ENCODE data around the gene SLC6A18. TPM values are rescaled to one million over a fixed set of nuclear protein-coding genes. Genes with fewer than 3 reads are reported as not detected.

The SLC6A18 gene
- total RNA-seq, 4 donors from 2014 or later = not detected

GRCh38 chr5:1205255-1206180, 19.7 kb upstream of the SLC6A18 start:
- Histone ChIP-seq H3K4me3 (no peak overlapping the region), H3K27ac (no peak overlapping the region), H3K36me3 (no peaks in the 10 kb centered on the region), H3K27me3 (peaks cover 0 to 45% of the 10 kb centered on the region in 2 donors), H3K9me3 (no peaks in the 10 kb centered on the region), H3K4me1 (no peaks in the 10 kb centered on the region)
- WGBS, 2 donors = 66 to 67% methylated on average over 11 of the region's 11 CpGs
- no peak for DNase-seq (ENCODE audit: low spot score in 2 of 2)
- TF ChIP-seq EP300 (IDR thresholded peaks at IDR 0.05) (no peak), POLR2A (IDR thresholded peaks at IDR 0.05) (no peak), CTCF (IDR thresholded peaks at IDR 0.05) (no peak)

GRCh38 chr5:1206521-1207412, 18.4 kb upstream of the SLC6A18 start:
- no peak for DNase-seq (ENCODE audit: low spot score in 2 of 2)
- no peak overlapping the region for H3K4me3 ChIP-seq
- TF ChIP-seq CTCF (IDR thresholded peaks at IDR 0.05) (no peak), EP300 (IDR thresholded peaks at IDR 0.05) (no peak), POLR2A (IDR thresholded peaks at IDR 0.05) (no peak)
- peaks cover 0 to 35% of the 10 kb centered on the region in 2 donors for H3K27me3 ChIP-seq
- 59 to 61% methylated on average over 40 to 49 of the region's 49 CpGs for WGBS, 2 donors
- H3K9me3 ChIP-seq = no peaks in the 10 kb centered on the region
- no peaks in the 10 kb centered on the region for H3K36me3 ChIP-seq
- no peaks in the 10 kb centered on the region for H3K4me1 ChIP-seq
- H3K27ac ChIP-seq = no peak overlapping the region

GRCh38 chr5:1207555-1207954, 17.6 kb upstream of the SLC6A18 start:
- peaks cover 0 to 29% of the 10 kb centered on the region in 2 donors for H3K27me3 ChIP-seq
- WGBS, 2 donors = 74 to 78% methylated on average over 6 of the region's 6 CpGs

GRCh38 chr5:1208221-1208742, 16.9 kb upstream of the SLC6A18 start:
- no peak for DNase-seq (ENCODE audit: low spot score in 2 of 2)
- TF ChIP-seq EP300 (IDR thresholded peaks at IDR 0.05) = no peak
- TF ChIP-seq CTCF (IDR thresholded peaks at IDR 0.05) = no peak
- no peak for TF ChIP-seq POLR2A (IDR thresholded peaks at IDR 0.05)
- Histone ChIP-seq H3K9me3 (no peaks in the 10 kb centered on the region), H3K27ac (no peak overlapping the region), H3K4me1 (no peaks in the 10 kb centered on the region), H3K36me3 (no peaks in the 10 kb centered on the region), H3K27me3 (peaks cover 0 to 29% of the 10 kb centered on the region in 2 donors), H3K4me3 (no peak overlapping the region)
- WGBS, 2 donors = 65 to 72% methylated on average over 13 to 14 of the region's 17 CpGs

More at GRCh38 chr5:1207555-1207954, 17.6 kb upstream of the SLC6A18 start:
- no peaks in the 10 kb centered on the region for H3K4me1 ChIP-seq
- no peaks in the 10 kb centered on the region for H3K9me3 ChIP-seq
- H3K36me3 ChIP-seq = no peaks in the 10 kb centered on the region
- TF ChIP-seq EP300 (IDR thresholded peaks at IDR 0.05) (no peak), CTCF (IDR thresholded peaks at IDR 0.05) (no peak), POLR2A (IDR thresholded peaks at IDR 0.05) (no peak)
- no peak overlapping the region for H3K27ac ChIP-seq
- DNase-seq (ENCODE audit: low spot score in 2 of 2) = no peak
- H3K4me3 ChIP-seq = no peak overlapping the region

All from tibial nerve (tissue), 4 donors.